Fibroblast of villous mesenchyme (primary cell): ENCODE results near the gene NANS. TPM values are rescaled to one million over a fixed set of nuclear protein-coding genes. Genes with fewer than 3 reads are reported as not detected.
A peak's percentile ranks its signal among the peaks of the same experiment; 100 is the strongest.
"Not testable (repeated sequence)": the region's sequence is repeated elsewhere in the genome, so short reads cannot be mapped to it uniquely, and the experiment has no call there.

ENCODE experiments used
- DNase-seq: peaks from one replicate; pipeline ENCODE4 v3.0.0-alpha.2; 2010; ENCODE audit warnings: low read depth
- H3K4me3 ChIP-seq: 2 replicates; pipeline ENCODE4 v1.5.1; 2011; ENCODE audit warnings: low read depth, mild to moderate bottlenecking, low read length
- total RNA-seq: library from RNA; depleted of rRNA; stranded (reverse); fragments of >200 nt; gene quantifications from 2 replicates; pipeline ENCODE4 v1.2.3, GENCODE V29; 2012
- TF ChIP-seq, protein P1 (sequence below): IDR thresholded peaks from 2 replicates; pipeline ENCODE4 v1.5.1; 2012; ENCODE audit warnings: low read depth, mild to moderate bottlenecking, low read length; ENCODE audit not compliant: insufficient read depth

Gene NANS
- total RNA-seq, 1 donor = 94.1 TPM

DNA sequence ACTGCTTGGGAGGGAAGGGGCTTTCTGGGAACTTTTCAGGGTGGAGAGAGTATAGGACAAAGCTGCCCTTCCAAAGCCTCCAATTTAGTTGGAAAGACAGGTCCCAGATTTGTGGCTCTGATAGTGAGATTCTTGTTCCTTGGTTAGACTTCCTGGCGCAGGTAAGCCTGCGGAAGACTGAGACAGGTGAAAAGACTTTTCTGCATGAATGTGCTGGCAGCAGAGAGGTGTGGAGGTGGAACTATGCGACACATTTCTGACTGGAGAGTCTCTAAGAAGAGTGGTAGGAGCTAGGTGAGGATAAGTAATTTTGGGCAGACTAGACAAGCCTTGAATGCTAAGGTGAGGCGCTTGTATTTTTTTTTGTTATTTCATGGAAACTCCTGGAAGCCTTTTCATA, 29.9 kb downstream of the NANS start:
- no peak for DNase-seq
- no peak overlapping the region for H3K4me3 ChIP-seq
- TF ChIP-seq, protein P1, sequence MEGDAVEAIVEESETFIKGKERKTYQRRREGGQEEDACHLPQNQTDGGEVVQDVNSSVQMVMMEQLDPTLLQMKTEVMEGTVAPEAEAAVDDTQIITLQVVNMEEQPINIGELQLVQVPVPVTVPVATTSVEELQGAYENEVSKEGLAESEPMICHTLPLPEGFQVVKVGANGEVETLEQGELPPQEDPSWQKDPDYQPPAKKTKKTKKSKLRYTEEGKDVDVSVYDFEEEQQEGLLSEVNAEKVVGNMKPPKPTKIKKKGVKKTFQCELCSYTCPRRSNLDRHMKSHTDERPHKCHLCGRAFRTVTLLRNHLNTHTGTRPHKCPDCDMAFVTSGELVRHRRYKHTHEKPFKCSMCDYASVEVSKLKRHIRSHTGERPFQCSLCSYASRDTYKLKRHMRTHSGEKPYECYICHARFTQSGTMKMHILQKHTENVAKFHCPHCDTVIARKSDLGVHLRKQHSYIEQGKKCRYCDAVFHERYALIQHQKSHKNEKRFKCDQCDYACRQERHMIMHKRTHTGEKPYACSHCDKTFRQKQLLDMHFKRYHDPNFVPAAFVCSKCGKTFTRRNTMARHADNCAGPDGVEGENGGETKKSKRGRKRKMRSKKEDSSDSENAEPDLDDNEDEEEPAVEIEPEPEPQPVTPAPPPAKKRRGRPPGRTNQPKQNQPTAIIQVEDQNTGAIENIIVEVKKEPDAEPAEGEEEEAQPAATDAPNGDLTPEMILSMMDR = no peak

DNA sequence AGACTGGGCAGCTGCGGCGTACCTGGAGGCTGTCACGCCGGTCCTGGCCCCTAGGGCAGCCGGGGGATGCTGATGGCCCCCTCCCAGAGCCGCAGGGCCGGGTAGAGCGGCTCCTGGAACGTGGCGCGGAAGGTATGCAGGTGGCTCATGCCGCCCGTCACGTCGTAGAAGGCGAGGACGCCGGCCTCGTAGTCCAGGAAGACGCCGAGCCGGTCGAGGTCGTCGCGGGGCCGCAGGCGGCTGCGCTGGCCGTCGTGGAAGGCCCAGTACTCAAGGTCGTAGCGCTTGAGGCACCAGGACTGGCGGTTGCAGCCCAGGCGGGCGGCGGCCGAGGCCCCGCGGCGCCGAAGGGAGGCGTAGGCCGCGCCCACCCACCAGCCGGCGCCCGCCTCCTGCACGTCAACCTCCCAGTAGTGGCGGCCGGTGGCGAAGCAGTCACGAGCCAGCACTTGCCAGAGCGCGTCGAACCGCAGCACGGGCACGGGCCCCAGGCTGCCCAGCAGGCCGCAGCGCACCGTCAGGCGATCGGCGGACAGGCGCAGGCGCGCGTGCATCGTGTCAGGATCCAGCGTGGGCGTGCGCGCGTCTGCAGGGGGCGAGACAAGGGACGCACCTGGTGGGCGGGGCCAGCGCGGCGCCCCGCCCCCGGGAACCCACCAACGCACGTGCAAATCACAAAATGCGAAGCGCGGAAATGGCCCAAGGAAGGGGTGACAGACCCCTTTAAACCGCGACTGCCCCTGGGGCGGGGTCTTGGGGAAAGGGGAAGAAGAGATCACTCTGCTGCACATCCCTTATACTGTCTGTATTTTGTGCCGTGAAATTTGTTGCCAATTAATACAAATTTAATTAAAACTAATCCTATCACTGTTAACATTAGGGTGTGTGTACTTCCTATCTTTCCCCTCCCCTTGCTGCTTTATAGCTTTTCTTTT, 31.2 kb downstream of the NANS start:
- TF ChIP-seq, protein P1 = no peak
- peak overlapping the region; percentile 35 for H3K4me3 ChIP-seq
- DNase-seq = peak; percentile 49

DNA sequence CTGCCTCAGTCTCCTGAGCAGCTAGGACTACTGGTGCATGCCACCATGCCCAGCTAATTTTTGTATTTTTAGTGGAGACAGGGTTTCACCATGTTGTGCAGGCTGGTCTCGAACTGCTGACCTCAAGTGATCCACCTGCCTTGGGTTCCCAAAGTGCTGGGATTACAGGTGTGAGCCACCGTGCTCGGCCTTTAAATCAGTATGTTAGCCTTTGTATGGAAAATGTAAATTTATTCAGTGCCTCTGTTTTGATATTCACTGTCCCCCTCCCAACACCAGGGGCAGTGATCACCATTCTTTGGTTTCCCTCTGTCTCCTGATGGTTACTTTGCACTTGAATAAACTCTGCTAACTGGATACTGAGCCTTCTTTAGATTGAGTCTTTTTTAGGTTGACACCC, 34.1 kb downstream of the NANS start:
- not testable (repeated sequence) for H3K4me3 ChIP-seq, DNase-seq

DNA sequence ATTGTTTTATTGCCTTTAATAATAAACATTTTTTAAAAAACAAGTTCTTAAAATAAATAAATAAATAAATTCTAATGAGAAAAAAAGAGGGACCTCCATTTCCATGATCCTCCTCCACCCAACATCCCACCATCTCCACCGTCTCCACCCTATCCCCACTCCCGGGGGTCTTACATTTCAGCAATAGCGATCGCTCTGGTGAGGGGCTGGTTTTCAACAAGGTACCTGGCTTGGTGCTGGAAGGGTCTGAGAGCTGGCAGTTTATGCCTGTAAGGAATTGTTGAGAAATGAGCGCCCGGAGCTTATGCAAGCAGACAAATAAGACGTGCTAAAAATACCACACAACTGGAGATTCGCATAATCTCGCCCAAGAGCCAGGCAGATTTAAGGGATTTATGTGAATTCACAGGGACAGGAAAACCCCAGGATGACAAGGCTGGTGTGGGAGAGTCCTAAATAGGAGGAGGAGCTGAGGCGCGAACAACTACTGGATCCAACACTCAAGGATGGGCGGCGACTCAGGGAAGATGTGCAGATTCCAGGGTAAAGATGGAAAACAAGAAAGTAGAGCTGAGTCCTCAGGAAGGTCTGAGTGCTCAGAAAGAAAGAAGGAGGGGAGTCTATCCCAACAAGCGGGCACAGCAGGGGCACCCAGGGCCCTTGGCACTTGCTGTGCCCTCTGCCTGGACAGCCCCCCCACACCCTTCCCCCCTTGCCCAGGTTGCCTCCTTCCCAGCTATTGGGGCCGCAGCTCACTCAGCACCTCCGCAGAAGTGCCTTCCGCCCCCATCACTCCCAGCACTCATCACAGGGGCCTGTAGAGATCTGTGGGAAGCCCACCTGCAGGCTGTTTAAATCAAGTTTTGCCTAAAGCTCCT, 35.4 kb downstream of the NANS start:
- no peak overlapping the region for H3K4me3 ChIP-seq
- peak; percentile 84 for DNase-seq
- TF ChIP-seq, protein P1 = no peak

DNA sequence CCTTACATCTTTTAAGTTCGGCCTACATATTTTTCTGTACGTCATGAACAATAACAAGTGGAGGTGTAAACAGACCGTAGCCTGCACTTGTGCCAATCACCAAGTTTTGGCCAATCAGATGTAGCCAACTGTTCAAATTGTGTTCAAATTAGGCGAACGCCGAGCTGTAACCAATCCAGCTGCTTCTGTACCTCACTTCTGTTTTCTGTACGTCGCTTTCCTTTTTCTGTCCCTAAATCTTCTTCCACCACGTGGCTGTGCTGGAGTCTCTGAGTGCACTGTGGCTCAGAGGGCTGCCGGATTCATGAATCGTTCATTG, 36.0 kb downstream of the NANS start:
- TF ChIP-seq, protein P1 = no peak
- H3K4me3 ChIP-seq = no peak overlapping the region
- no peak for DNase-seq

DNA sequence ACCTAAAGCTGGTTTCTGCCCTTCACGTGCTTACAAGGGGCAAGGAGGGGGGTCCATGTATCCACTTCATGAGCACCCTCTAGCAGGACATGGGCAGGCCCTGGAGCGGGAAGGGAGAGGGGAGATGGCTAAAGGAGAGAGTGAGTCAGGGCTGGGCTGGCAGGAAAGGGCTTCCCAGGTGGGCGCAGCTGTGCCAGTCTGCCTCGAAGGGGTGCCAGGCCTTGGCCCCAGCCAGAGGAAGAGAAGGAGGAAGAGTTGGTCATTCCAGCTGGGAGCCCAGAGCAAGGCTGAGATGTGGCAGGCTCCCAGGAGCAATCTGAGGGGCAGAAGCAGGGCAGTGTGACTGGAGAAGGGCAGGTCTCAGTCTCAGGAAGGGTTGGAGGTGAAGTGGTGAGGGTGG, 37.8 kb downstream of the NANS start:
- DNase-seq = no peak
- TF ChIP-seq, protein P1 = no peak
- H3K4me3 ChIP-seq = no peak overlapping the region

DNA sequence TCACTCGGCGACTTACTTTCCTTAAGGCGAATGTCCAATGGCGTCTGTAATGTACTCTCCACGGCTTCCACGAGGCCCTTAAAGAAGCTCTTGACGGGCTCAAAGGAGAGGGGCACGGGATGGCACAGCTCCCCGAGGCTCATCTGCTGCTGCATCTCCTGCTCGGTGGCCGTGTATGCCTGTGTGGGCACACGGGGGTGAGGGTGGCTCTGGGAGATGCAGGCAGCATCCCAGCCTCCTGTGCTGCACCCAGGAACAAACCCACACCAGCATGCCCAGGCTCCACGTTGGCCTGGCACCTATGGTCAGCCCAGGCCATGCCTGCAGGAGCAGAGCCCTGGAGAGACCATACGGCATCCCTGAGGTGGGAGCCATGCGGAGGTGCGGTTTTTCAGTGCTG, 38.3 kb downstream of the NANS start:
- TF ChIP-seq, protein P1 = no peak
- H3K4me3 ChIP-seq = no peak overlapping the region
- DNase-seq = no peak
